SK-N-MC (cell line): ENCODE measurements around the gene PTPRN2.

Experiments
- EZH2 ChIP-seq: fragments of 200-600 bp; sonication (generic); IDR thresholded peaks from one replicate; pipeline ENCODE4 v1.6.1; 2017; ENCODE audit warnings: antibody characterized with exemption
- POLR2AphosphoS5 ChIP-seq: IDR thresholded peaks from 2 replicates; pipeline ENCODE4 v1.6.1; 2012; ENCODE audit warnings: mild to moderate bottlenecking, low read depth, low read length, borderline replicate concordance

DNA sequence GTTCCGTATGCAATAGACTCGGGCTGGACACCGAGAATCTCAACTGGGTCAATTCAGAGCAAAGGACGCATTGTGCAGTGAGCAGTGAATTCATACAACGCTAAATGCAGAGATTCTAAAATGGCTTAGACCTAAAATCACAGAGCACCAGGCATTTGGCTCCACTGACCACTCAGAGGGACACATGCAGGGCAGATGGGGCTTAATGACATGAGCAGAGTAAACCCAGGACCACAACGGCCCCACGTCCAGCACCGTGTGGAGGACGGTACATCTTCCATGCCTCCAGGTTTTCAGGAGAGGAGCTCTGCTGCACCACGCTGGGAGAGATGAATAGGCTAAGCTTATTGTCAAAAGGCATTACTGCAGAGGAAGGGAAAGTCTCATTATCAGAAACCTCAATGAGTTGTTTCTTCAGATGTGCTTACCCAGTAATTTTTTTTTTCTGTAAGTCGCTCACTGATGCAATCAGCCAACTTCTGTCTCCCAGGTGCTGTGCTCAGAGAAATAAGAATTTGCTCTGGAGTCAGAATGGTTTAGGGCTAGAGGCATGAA lies 555.0 kb downstream of the PTPRN2 start:
- no peak for TF ChIP-seq EZH2
- no peak for TF ChIP-seq POLR2AphosphoS5
